Activated naive CD4-positive, alpha-beta T cell treated with anti-CD3 and anti-CD28 coated beads, Interleukin-2, amount 50 U/mL, for 72 hours (primary cell): ENCODE results near the gene SMAP2. TPM values are rescaled to one million over a fixed set of nuclear protein-coding genes. Genes with fewer than 3 reads are reported as not detected.
"Not testable (repeated sequence)": the region's sequence is repeated elsewhere in the genome, so short reads cannot be mapped to it uniquely, and the experiment has no call there.

Experiments used
- ATAC-seq, 2 donors: fragments of 150-1000 bp; cut with Tn5 transposase; 2 replicates each; pipeline ENCODE4 v1.10.0; 2021; ENCODE audit warnings: mild to moderate bottlenecking in 2 of 2, moderate library complexity in 2 of 2
- DNase-seq, 2 donors: peaks; one replicate each; pipeline ENCODE4 v3.0.0; 2021 to 2022; ENCODE audit warnings: low spot score in 2 of 2
- H3K27ac Mint-ChIP-seq, 2 donors: one replicate each; pipeline ENCODE4 v1.8.0; 2022; ENCODE audit warnings: mild to moderate bottlenecking in 2 of 2, mixed read lengths in 2 of 2
- H3K36me3 Mint-ChIP-seq, 2 donors: one replicate each; pipeline ENCODE4 v1.8.0; 2022; ENCODE audit warnings: mixed read lengths in 2 of 2
- H3K9me3 Mint-ChIP-seq, 2 donors: one replicate each; pipeline ENCODE4 v1.8.0; 2022; ENCODE audit warnings: mixed read lengths in 2 of 2
- total RNA-seq, 2 donors: library from RNA; stranded (reverse); gene quantifications; one replicate each; pipeline ENCODE4 v1.2.3, GENCODE V29; 2022

Gene SMAP2
- total RNA-seq, 2 donors from 2014 or later: 229 to 299 TPM

DNA sequence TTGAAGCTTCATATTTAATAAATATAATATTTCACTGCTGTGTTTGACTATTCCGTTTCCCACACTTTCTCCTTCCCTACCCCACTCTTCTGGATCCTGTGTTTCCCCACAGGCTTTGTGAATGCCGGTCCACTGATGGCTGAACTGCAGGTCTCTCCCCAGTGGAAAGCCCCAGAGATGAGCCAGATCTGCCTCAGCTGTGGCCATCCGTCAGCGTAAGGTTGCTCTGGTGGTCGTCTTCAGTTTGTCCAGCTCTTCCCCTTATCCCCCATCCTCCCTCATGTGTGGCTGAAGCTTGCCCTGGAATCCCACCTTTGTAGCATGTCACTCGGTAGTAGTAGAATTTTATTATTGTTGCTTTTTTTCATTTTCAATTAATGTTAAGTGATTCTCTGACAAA, 11.4 kb downstream of the SMAP2 start:
- ATAC-seq (no peak), DNase-seq (no peak)
- peak overlapping the region; percentile 99 to 100 for H3K27ac Mint-ChIP-seq
- H3K36me3 Mint-ChIP-seq: peaks cover 39 to 65% of the 10 kb centered on the region in 2 donors
- no peaks in the 10 kb centered on the region for H3K9me3 Mint-ChIP-seq

DNA sequence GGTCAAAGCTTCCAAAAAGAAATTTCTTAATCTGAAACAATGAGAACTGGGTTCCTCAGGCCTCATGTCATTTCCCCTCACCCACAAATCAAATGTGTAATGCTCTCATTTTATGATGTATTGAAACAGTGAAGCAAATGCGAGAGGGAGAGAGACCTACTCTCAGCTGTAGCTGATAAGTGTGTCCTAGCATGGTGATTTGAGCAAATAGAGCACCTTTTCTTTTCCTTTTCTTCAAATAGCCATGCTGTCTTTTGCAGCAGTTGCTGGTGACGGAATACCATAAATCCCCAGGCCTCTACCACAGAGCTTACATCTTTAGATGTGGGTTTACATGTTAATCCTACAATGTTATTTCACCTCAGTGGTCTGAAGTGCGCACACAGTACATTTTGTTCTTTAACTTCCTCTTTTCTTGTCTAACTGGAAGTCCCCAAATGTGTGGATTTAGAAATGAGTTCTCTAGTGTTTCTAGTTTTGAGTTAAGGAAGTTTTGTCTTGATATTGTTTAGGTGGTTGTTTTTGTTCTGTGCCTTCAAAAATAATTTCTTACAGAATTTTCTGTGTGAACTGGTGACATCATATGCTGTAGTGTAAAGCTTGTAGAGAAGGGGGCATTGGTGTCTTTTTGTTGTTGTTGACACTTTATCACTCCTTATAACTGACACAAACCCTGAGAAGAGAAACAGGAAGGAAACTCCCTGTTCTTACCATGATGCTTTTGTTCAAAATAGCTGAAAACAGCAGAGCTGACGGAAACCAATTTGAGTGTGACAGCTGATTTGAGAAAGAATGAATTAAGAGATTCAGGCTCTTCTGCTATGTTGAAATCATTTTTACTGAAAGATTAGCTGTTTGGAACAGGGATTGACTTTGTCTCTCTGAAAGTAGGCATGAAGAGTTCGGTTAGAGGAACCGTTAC, 12.2 kb downstream of the SMAP2 start:
- peak overlapping the region; percentile 99 to 100 for H3K27ac Mint-ChIP-seq
- peak; percentile 77 to 83 for ATAC-seq
- H3K36me3 Mint-ChIP-seq: peaks cover 47 to 73% of the 10 kb centered on the region in 2 donors

DNA sequence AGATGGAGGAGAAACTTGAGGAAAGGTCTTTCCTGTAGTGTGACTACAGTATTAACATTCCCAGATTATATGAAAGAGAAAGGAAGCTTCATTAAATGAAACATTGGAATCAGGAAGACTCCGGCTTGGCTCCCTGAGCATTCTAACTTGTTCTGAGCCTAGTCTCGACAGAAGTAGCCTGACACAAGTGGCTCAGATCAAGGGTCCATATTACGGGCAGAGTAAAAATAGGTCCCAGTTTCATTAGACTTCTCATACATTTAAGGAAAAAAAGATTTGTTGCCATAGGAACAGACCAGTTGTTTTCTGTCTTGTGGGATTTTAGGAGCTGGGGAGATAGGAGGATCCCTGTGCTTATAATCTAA, 12.8 kb downstream of the SMAP2 start:
- Mint-ChIP-seq H3K9me3 (no peaks in the 10 kb centered on the region), H3K36me3 (peaks cover 53 to 76% of the 10 kb centered on the region in 2 donors), H3K27ac (peak overlapping the region; percentile 99 to 100)
- DNase-seq (no peak), ATAC-seq (no peak)

More for the DNA sequence above, 12.2 kb downstream of the SMAP2 start:
- no peak for DNase-seq
- H3K9me3 Mint-ChIP-seq: no peaks in the 10 kb centered on the region

DNA sequence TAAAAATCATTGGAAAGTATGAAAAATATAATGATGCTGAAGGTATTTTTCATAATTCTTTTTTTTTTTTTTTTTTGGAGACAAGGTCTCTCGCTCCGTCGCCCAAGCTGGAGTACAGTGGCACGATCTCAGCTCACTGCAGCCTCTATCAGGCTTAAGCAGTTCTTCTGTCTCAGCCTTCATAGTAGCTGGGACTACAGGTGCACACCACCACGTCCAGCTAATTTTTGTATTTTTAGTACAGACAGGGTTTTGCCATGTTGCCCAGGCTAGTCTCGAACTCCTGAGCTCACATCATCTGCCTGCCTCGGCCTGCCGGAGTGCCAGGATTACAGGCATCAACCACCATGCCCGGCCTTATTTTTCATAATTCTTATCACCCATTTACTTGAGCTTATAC, 13.3 kb downstream of the SMAP2 start:
- peaks cover 55 to 72% of the 10 kb centered on the region in 2 donors for H3K36me3 Mint-ChIP-seq
- peak overlapping the region; percentile 99 to 100 for H3K27ac Mint-ChIP-seq
- DNase-seq (no peak), ATAC-seq (no peak)
- H3K9me3 Mint-ChIP-seq: no peaks in the 10 kb centered on the region

DNA sequence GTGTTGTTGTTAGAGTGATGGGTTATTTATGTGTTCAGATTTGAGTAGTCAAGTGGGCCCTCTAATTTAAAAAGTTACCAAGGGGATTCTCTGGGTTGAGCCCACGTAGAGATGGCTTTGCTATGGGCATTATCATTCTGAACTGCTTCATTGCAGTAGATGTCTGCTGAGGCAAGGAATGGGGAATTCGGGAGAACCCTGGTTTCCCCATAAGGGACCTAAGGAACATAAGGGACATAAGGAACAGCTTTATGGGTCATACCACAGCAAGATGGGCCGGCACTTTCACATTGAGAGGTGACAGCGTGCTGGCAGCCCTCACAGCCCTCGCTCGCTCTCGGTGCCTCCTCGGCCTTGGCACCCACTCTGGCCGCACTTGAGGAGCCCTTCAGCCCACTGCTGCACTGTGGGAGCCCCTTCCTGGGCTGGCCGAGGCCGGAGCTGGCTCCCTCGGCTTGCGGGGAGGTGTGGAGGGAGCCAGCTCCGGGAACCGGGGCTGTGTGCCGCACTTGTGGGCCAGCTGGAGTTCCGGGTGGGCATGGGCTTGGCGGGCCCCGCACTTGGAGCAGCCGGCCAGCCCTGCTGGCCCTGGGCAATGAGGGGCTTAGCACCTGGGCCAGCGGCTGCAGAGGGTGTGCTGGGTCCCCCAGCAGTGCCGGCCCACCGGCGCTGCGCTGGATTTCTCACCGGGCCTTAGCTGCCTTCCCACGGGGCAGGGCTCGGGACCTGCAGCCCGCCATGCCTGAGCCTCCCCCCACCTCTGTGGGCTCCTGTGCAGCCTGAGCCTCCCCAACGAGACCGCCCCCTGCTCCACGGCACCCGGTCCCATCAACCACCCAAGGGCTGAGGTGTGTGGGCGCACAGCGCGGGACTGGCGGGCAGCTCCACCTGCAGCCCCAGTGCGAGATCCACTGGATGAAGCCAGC, 14.1 kb downstream of the SMAP2 start:
- H3K27ac Mint-ChIP-seq: peak overlapping the region; percentile 99 to 100
- not testable (repeated sequence) for H3K9me3 Mint-ChIP-seq, ATAC-seq, DNase-seq
- peaks cover 49 to 64% of the 10 kb centered on the region in 2 donors for H3K36me3 Mint-ChIP-seq

DNA sequence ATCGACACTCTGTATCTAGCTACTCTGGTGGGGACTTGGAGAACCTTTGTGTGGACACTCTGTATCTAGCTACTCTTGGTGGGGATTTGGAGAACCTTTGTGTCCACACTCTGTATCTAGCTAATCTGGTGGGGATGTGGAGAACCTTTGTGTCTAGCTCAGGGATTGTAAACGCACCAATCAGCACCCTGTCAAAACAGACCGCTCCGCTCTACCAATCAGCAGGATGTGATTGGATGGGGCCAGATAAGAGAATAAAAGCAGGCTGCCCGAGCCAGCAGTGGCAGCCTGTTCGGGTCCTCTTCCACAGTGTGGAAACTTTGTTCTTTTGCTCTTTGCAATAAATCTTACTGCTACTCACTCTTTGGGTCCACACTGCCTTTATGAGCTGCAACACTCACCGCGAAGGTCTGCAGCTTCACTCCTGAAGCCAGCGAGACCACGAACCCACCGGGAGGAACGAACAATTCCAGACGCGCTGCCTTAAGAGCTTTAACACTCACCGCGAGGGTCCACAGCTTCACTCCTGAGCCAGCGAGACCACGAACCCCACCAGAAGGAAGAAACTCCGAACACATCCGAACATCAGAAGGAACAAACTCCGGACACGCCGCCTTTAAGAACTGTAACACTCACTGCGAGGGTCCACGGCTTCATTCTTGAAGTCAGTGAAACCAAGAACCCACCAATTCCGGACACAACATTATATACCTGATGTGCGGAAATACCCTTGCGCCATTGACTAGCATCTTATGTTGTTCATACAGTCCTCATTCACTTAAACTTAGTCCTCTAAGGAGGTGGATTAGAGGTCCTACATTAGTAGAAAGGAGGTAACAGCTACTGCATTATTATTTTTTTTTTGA, 15.2 kb downstream of the SMAP2 start:
- DNase-seq: not testable (repeated sequence)

DNA sequence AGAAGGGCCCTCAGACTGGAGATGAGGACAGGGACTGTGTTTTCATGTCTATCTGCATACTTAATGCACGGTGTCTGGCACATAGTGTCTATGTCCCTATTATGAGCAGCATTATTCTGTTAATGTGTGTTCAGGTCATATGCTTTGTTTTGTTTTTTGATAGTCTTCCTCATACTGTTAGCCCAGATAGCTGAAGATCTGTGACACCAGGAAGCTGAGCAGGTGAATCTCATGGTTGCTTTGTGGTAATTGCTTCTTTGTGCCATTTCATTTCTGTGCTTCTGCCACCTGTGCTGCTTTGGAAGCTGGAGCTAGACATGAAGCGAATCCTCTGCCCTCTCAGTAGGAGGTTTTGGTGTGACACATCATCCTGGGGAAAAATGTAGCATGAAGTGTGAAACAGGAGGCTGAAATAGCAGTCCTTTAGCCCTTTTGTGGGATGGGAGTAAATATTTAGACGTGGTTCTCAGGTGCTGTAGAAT, 15.8 kb downstream of the SMAP2 start:
- ATAC-seq (peak; percentile 4 to 21), DNase-seq (no peak)
- Mint-ChIP-seq H3K27ac (peak overlapping the region; percentile 97), H3K9me3 (no peaks in the 10 kb centered on the region), H3K36me3 (peaks cover 42 to 57% of the 10 kb centered on the region in 2 donors)

More for the DNA sequence above, 15.2 kb downstream of the SMAP2 start:
- ATAC-seq, H3K9me3 Mint-ChIP-seq: not testable (repeated sequence)
- Mint-ChIP-seq H3K27ac (peak overlapping the region; percentile 97), H3K36me3 (peaks cover 48 to 60% of the 10 kb centered on the region in 2 donors)

DNA sequence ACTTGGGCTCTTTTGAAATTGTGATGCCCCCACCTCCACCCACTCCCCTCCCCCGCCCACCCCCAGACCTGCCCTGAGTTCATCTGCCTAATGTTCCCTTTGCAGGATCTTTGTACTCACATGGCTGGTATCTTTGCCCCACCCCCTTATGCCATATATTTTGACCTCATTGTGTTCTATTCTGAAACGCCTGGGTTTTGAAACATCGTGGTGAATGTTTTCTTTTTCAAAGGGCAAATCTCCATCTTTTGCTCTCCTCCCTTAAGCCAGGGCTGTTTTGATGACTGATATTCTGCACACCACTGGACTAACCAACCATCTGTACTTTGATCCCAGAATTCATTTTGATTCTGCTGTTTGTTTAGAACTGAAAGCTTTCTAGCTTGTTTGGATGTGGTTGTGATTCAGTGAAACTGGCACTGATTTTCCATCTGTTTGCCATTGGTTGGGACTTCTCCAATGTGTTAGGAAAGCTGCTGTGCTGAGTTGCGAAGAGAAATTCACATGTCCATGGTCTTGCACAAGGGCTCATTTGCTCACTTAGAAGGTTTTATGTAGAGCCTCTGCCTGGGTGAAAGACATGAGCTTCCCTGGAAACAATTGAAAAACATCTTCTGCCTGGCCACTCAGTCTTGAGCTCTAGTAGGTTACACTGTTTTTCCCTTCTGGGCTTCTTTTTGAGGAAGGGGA, 16.5 kb downstream of the SMAP2 start:
- Mint-ChIP-seq H3K36me3 (peaks cover 47 to 57% of the 10 kb centered on the region in 2 donors), H3K27ac (peak overlapping the region; percentile 94 to 97), H3K9me3 (no peaks in the 10 kb centered on the region)
- DNase-seq: no peak
- ATAC-seq: peak in 1 of 2 donors; percentile 6

DNA sequence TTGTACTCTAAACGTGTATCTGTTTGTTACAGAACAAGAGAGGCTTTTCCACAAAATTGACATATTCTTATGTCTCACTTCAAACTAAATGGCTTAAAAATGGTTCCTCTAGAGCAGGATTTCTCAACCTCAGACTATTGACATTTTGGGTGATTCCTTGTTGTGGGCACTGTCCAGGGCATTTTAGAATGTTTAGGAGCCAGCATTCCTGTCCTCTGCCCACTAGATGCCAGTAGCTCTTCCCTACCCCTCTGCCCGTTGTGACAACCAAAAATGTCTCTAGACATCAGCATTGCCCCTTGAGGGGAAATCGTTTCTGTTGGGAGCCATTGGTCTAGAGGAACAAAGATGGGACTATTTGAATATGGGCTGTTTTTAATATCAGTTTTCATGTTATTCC, 17.3 kb downstream of the SMAP2 start:
- H3K27ac Mint-ChIP-seq: peak overlapping the region; percentile 94 to 97
- no peaks in the 10 kb centered on the region for H3K9me3 Mint-ChIP-seq
- H3K36me3 Mint-ChIP-seq: peaks cover 48 to 54% of the 10 kb centered on the region in 2 donors
- no peak for ATAC-seq
- no peak for DNase-seq

DNA sequence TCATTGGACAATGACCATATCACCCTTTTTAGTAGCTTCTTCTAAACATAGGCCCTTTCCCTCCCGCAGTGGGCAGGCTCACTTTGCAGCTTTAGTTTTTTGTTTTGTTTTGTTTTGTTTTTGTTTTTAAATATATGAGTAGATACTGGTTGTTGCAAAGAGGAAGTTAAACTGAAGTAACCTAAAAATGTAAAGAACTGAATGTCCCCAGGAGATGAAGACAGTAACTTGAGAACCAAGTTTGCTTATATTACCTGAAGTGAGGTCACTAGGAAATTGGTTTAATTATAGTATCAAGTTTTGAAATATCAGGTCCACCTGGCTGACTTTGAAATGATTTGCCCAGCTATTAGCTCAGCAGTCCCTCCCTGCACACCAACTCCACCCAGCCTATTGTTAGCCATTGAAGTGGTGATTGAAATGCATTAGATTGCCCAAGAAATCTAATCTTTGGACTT, 18.2 kb downstream of the SMAP2 start:
- ATAC-seq (no peak), DNase-seq (no peak)
- Mint-ChIP-seq H3K9me3 (no peaks in the 10 kb centered on the region), H3K27ac (peak overlapping the region; percentile 47 to 97), H3K36me3 (peaks cover 44 to 48% of the 10 kb centered on the region in 2 donors)

DNA sequence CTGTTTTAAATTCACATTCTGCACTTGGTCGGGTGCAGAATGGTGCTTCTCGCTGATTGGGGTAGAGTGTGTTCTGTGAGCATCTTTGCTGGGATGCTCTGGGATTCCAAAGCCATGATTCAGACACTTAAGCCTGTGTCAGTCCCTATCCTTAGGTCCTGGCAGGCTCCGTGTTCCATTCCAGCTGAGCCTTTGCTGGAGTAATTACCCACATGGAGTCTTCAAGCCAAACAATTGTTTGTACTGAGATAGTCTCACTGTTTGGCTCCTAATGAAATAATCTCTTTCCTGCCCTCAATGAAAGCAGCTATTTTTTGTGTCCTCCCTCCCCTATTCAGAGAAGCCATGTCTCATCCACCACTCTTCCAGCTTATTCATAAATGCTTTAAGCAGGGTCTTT, 18.7 kb downstream of the SMAP2 start:
- no peak for DNase-seq
- no peaks in the 10 kb centered on the region for H3K9me3 Mint-ChIP-seq
- no peak for ATAC-seq
- peak overlapping the region in 1 of 2 donors; percentile 97 for H3K27ac Mint-ChIP-seq
- H3K36me3 Mint-ChIP-seq: peaks cover 44 to 48% of the 10 kb centered on the region in 2 donors

DNA sequence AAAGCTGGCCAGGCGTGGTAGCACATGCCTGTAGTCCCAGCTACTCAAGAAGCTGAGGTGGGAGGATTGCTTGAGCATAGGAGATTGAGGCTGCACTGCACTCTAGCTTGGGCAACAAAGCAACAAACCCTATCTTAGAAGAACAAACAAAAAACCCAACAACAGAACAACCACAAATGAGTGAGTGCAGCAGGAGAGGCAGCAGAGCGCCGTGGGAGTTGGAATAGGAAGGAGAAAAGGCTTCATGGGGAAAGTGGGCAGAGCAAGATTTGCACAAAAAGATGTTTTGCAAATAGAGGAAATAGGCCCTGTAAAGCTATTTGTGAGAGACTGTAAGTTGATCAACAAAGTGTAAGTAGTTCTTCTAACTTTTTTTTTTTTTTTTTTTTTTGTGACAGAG, 19.6 kb downstream of the SMAP2 start:
- H3K36me3 Mint-ChIP-seq: peaks cover 44 to 53% of the 10 kb centered on the region in 2 donors
- ATAC-seq: no peak
- peak overlapping the region; percentile 44 to 97 for H3K27ac Mint-ChIP-seq
- no peaks in the 10 kb centered on the region for H3K9me3 Mint-ChIP-seq
- no peak for DNase-seq

DNA sequence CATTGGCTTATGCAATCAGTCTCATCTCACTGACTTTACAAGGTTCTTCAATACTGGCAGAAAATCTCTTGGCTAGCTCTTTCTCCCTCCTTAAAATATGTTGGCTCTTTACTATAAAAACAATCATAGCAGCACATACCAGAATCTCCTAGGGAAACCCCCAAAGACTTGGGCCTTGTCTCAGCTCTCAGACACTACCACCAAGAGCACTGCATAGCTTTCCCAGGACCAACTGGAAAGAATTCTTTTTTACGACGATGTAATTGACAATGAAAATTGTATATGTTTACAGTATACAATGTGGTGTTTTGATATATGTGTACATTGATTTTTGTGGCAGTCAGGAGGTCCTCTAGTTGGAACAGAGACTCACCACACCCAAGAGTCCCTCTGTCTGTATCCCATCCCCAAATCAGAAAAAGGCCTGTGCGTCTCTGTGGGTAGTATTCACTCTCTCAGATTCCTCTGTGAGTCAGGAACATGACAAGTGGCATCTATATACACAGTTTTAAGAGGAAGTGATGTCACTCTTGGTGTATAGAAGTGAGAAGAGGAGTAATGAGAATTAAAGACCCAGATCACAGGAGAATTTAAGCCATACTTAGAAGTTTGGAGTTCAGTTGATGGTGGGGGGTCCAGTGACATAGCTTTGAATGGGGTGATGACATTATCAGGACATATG, 21.1 kb downstream of the SMAP2 start:
- H3K27ac Mint-ChIP-seq: peak overlapping the region; percentile 96 to 97
- no peaks in the 10 kb centered on the region for H3K9me3 Mint-ChIP-seq
- no peak for DNase-seq
- peaks cover 31 to 43% of the 10 kb centered on the region in 2 donors for H3K36me3 Mint-ChIP-seq
- ATAC-seq: peak; percentile 93 to 94

DNA sequence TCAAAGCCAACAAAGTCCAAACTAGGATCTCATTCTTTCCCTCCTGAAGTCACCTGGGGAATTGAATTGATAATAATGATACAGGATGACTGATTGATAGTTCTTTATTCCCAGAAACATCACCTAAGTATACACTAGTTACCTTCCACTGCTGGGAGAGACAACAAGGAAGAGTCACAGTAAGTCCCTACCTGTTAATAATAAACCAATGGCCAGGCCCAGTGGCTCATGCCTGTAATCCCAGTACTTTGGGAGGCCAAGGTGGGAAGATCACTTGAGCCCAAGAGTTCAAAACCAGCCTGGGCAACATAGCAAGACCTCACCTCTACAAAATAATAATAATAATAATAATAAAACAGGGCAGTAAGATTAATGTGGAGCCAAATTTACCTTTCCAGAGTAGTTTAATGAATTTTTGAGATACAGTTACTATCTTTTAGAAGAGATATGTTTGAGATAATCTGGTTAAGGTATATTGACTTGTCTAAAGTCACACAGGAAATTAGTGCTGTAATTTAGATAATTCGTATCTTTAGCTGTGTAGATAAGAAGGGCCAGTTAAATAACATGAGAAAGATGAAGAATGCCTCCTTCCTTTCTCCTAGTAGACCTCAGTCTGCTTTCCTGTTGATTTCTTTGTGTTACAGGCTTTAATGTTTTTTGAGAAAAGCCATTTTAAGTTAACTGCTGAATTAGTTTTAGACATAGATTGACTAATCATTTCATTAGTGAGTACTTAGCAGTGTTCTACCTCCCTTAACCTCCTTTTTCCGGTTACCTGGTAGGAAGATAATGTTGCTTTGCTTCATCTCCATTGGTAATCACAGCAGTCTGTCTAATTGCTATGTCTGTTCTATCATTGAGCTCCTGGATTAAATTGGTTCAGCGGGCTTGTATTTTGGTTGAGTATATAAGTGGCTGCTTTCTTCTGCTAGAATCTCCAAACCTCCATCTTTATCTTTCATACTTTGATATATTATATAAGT, 22.0 kb downstream of the SMAP2 start:
- H3K36me3 Mint-ChIP-seq: peaks cover 24 to 37% of the 10 kb centered on the region in 2 donors
- H3K27ac Mint-ChIP-seq: peak overlapping the region; percentile 96 to 97

More for the DNA sequence above, 22.0 kb downstream of the SMAP2 start:
- no peak for DNase-seq
- no peaks in the 10 kb centered on the region for H3K9me3 Mint-ChIP-seq
- ATAC-seq: peak in 1 of 2 donors; percentile 2
